MM.1S (cell line): ENCODE measurements around the gene TMEM170A.

ENCODE experiments used
- DNase-seq: peaks from one replicate; pipeline ENCODE4 v3.0.0-alpha.2; 2015
- H2AFZ ChIP-seq: fragments of 300-600 bp; sonication (generic); 2 replicates; pipeline ENCODE4 v1.6.0; 2016; ENCODE audit warnings: antibody characterized with exemption, low read length
- H3F3A ChIP-seq: fragments of 300-600 bp; sonication (generic); 2 replicates; pipeline ENCODE4 v1.6.1; 2016; ENCODE audit warnings: mild to moderate bottlenecking, antibody characterized with exemption, low read length, moderate library complexity, mixed read lengths; ENCODE audit not compliant: insufficient read depth
- H3K27ac ChIP-seq: fragments of 300-600 bp; sonication (generic); 2 replicates; pipeline ENCODE4 v1.5.1; 2016; ENCODE audit warnings: mild to moderate bottlenecking, low read length
- H3K27me3 ChIP-seq: fragments of 300-600 bp; sonication (generic); replicated peaks from 2 replicates; pipeline ENCODE4 v1.6.0; 2016; ENCODE audit warnings: low read length; ENCODE audit not compliant: insufficient read depth
- H3K36me3 ChIP-seq: fragments of 300-600 bp; sonication (generic); replicated peaks from 2 replicates; pipeline ENCODE4 v1.6.1; 2016; ENCODE audit warnings: mild to moderate bottlenecking, low read length, mixed read lengths; ENCODE audit not compliant: insufficient read depth
- H3K4me1 ChIP-seq: fragments of 300-600 bp; sonication (generic); 2 replicates; pipeline ENCODE4 v1.6.1; 2016; ENCODE audit warnings: low read length, mixed read lengths
- H3K4me2 ChIP-seq: fragments of 300-600 bp; sonication (generic); 2 replicates; pipeline ENCODE4 v1.6.0; 2016; ENCODE audit warnings: low read depth, low read length
- H3K4me3 ChIP-seq: fragments of 300-600 bp; sonication (generic); 2 replicates; pipeline ENCODE4 v1.5.1; 2016; ENCODE audit warnings: low read length, mixed read lengths
- H3K79me2 ChIP-seq: fragments of 300-600 bp; sonication (generic); 2 replicates; pipeline ENCODE4 v1.6.1; 2016; ENCODE audit warnings: mixed run types, low read length, mixed read lengths
- H3K9ac ChIP-seq: fragments of 300-600 bp; sonication (generic); 2 replicates; pipeline ENCODE4 v1.6.1; 2016; ENCODE audit warnings: low read length, mixed read lengths
- H3K9me2 ChIP-seq: fragments of 300-600 bp; sonication (generic); replicated peaks from 2 replicates; pipeline ENCODE4 v1.6.1; 2016; ENCODE audit warnings: mild to moderate bottlenecking, low read length, mixed read lengths; ENCODE audit not compliant: insufficient read depth
- H3K9me3 ChIP-seq: fragments of 300-600 bp; sonication (generic); replicated peaks from 2 replicates; pipeline ENCODE4 v1.6.1; 2016; ENCODE audit warnings: mild to moderate bottlenecking, low read length, mixed read lengths; ENCODE audit not compliant: insufficient read depth
- H4K20me1 ChIP-seq: fragments of 300-600 bp; sonication (generic); 2 replicates; pipeline ENCODE4 v1.6.1; 2016; ENCODE audit warnings: mild to moderate bottlenecking, low read length, moderate library complexity, mixed read lengths; ENCODE audit not compliant: insufficient read depth
- EZH2 ChIP-seq: fragments of 300-600 bp; sonication (generic); optimal IDR thresholded peaks from 2 replicates; pipeline ENCODE3; 2017; ENCODE audit warnings: low read depth, mild to moderate bottlenecking, antibody characterized with exemption, low read length, mixed read lengths
- EZH2phosphoT487 ChIP-seq: fragments of 300-600 bp; sonication (generic); IDR thresholded peaks from 2 replicates; pipeline ENCODE4 v1.6.1; 2018; ENCODE audit warnings: antibody characterized with exemption, low read length
- TF ChIP-seq, protein P1 (sequence below): fragments of 300-600 bp; sonication (generic); IDR thresholded peaks from 2 replicates; pipeline ENCODE4 v1.5.1; 2016; ENCODE audit warnings: antibody characterized with exemption, low read length, mixed read lengths

The TMEM170A gene

DNA sequence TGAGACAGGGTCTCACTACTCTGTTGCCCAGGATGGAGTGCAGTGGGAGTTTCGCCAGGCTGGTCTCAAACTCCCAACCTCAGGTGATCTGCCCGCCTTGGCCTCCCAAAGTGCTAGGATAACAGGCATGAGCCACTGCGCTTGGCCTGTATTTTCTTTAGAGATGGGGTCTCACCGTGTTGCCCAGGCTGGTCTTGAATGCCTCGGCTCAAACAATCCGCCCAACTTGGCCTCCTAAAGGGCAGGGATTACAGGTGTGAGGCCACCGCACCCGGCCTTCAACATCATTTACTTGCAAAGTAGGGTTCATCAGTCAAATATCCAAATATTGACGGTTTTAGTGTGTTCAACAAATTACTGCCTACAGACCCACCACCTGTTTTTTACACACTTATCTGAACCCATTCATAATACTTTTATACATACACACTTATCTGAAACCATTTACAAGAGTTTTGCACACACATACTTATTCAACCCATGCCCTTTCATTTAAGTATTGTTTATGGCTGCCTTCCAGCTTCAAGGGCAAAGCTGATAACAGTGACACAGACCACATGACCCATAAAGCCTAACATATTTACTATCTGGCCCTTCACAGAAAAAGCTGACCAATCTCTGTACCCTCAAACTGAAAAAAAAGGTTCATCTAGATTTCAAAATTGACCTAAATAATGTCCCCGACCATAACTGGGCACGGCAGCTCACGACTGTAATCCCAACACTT lies 11.9 kb downstream of the TMEM170A start:
- H4K20me1 ChIP-seq, result no peaks in the 10 kb centered on the region

DNA sequence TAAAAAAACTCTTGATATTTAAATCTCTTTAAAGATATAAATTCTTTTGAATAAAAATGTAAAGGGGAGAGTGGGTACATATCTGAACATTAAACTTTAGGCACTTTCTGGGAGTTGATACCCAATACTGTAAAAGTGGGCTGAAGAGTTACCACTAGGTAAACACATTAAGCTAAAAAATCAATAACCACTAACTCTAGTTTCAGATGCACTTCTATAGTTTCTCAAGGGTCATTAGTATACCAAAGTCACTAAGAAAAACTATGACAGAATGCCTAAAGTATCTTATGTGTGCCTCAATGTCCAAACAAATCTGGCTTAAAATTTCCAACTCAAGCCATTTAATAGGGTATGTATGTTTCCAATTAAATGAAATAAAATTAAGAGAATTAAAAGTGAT lies 18.1 kb downstream of the TMEM170A start:
- Histone ChIP-seq H3K9me2 (no peaks in the 10 kb centered on the region), H3K4me3 (no peak overlapping the region), H3K9ac (no peak overlapping the region), H3K27me3 (no peaks in the 10 kb centered on the region), H3K4me2 (no peak overlapping the region), H3K36me3 (no peaks in the 10 kb centered on the region), H3F3A (no peaks in the 10 kb centered on the region), H4K20me1 (no peaks in the 10 kb centered on the region), H3K9me3 (no peaks in the 10 kb centered on the region), H3K27ac (no peak overlapping the region), H2AFZ (no peak overlapping the region), H3K4me1 (no peaks in the 10 kb centered on the region), H3K79me2 (no peaks in the 10 kb centered on the region)
- TF ChIP-seq EZH2phosphoT487, result no peak
- no peak for TF ChIP-seq EZH2
- TF ChIP-seq, protein P1, sequence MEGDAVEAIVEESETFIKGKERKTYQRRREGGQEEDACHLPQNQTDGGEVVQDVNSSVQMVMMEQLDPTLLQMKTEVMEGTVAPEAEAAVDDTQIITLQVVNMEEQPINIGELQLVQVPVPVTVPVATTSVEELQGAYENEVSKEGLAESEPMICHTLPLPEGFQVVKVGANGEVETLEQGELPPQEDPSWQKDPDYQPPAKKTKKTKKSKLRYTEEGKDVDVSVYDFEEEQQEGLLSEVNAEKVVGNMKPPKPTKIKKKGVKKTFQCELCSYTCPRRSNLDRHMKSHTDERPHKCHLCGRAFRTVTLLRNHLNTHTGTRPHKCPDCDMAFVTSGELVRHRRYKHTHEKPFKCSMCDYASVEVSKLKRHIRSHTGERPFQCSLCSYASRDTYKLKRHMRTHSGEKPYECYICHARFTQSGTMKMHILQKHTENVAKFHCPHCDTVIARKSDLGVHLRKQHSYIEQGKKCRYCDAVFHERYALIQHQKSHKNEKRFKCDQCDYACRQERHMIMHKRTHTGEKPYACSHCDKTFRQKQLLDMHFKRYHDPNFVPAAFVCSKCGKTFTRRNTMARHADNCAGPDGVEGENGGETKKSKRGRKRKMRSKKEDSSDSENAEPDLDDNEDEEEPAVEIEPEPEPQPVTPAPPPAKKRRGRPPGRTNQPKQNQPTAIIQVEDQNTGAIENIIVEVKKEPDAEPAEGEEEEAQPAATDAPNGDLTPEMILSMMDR, result no peak
- no peak for DNase-seq

More for the DNA sequence above, 11.9 kb downstream of the TMEM170A start:
- H3K9me3 ChIP-seq, result no peaks in the 10 kb centered on the region
- no peaks in the 10 kb centered on the region for H3K36me3 ChIP-seq
- no peak for DNase-seq
- no peak overlapping the region for H3K9ac ChIP-seq
- no peak overlapping the region for H2AFZ ChIP-seq
- H3F3A ChIP-seq, result no peaks in the 10 kb centered on the region
- peaks cover 34% of the 10 kb centered on the region for H3K79me2 ChIP-seq
- no peaks in the 10 kb centered on the region for H3K9me2 ChIP-seq
- no peaks in the 10 kb centered on the region for H3K27me3 ChIP-seq
- H3K27ac ChIP-seq, result no peak overlapping the region
- no peak overlapping the region for H3K4me2 ChIP-seq
- H3K4me1 ChIP-seq, result no peaks in the 10 kb centered on the region
- TF ChIP-seq EZH2, result no peak
- TF ChIP-seq, protein P1, result no peak
- no peak for TF ChIP-seq EZH2phosphoT487
- H3K4me3 ChIP-seq, result no peak overlapping the region

DNA sequence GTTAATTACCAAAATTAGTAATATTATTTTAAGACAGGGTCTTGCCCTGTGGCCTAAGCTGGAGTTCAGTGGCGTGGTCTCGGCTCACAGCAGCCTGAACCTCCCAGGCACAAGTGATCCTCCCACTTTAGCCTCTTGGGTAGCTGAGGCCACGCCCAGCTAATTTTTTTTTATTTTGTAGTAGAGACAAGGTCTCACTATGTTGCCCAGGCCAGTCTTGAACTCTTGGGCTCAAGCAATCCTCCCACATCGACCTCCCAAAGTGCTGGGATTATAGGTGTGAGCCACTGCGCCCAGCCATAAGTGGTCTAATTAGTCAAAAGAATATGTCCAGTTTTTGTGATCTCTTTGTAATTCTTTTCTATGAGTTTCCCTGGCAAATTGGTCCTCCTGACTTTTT lies 19.2 kb downstream of the TMEM170A start:
- Histone ChIP-seq H2AFZ (no peak overlapping the region), H3K27ac (no peak overlapping the region)

More for the DNA sequence above, 19.2 kb downstream of the TMEM170A start:
- H3K9ac ChIP-seq, result no peak overlapping the region
- no peak overlapping the region for H3K4me3 ChIP-seq
- no peak overlapping the region for H3K4me2 ChIP-seq
- H3F3A ChIP-seq, result no peaks in the 10 kb centered on the region
- TF ChIP-seq, protein P1, result no peak
- TF ChIP-seq EZH2phosphoT487, result no peak
- no peak for TF ChIP-seq EZH2
- no peaks in the 10 kb centered on the region for H3K79me2 ChIP-seq
- H3K36me3 ChIP-seq, result no peaks in the 10 kb centered on the region
- H4K20me1 ChIP-seq, result no peaks in the 10 kb centered on the region
- no peaks in the 10 kb centered on the region for H3K4me1 ChIP-seq
- H3K9me2 ChIP-seq, result no peaks in the 10 kb centered on the region
- H3K9me3 ChIP-seq, result no peaks in the 10 kb centered on the region
- no peak for DNase-seq
- no peaks in the 10 kb centered on the region for H3K27me3 ChIP-seq
